MM.1S (cell line): ENCODE results near the gene RPL7A.
"Not testable (repeated sequence)": the region's sequence is repeated elsewhere in the genome, so short reads cannot be mapped to it uniquely, and the experiment has no call there.

Experiments
- DNase-seq: peaks from one replicate; pipeline ENCODE4 v3.0.0-alpha.2; 2015
- H2AFZ ChIP-seq: fragments of 300-600 bp; sonication (generic); 2 replicates; pipeline ENCODE4 v1.6.0; 2016; ENCODE audit warnings: antibody characterized with exemption, low read length
- H3F3A ChIP-seq: fragments of 300-600 bp; sonication (generic); 2 replicates; pipeline ENCODE4 v1.6.1; 2016; ENCODE audit warnings: mild to moderate bottlenecking, antibody characterized with exemption, low read length, moderate library complexity, mixed read lengths; ENCODE audit not compliant: insufficient read depth
- H3K27ac ChIP-seq: fragments of 300-600 bp; sonication (generic); 2 replicates; pipeline ENCODE4 v1.5.1; 2016; ENCODE audit warnings: mild to moderate bottlenecking, low read length
- H3K27me3 ChIP-seq: fragments of 300-600 bp; sonication (generic); replicated peaks from 2 replicates; pipeline ENCODE4 v1.6.0; 2016; ENCODE audit warnings: low read length; ENCODE audit not compliant: insufficient read depth
- H3K36me3 ChIP-seq: fragments of 300-600 bp; sonication (generic); replicated peaks from 2 replicates; pipeline ENCODE4 v1.6.1; 2016; ENCODE audit warnings: mild to moderate bottlenecking, low read length, mixed read lengths; ENCODE audit not compliant: insufficient read depth
- H3K4me1 ChIP-seq: fragments of 300-600 bp; sonication (generic); 2 replicates; pipeline ENCODE4 v1.6.1; 2016; ENCODE audit warnings: low read length, mixed read lengths
- H3K4me2 ChIP-seq: fragments of 300-600 bp; sonication (generic); 2 replicates; pipeline ENCODE4 v1.6.0; 2016; ENCODE audit warnings: low read depth, low read length
- H3K4me3 ChIP-seq: fragments of 300-600 bp; sonication (generic); 2 replicates; pipeline ENCODE4 v1.5.1; 2016; ENCODE audit warnings: low read length, mixed read lengths
- H3K79me2 ChIP-seq: fragments of 300-600 bp; sonication (generic); 2 replicates; pipeline ENCODE4 v1.6.1; 2016; ENCODE audit warnings: mixed run types, low read length, mixed read lengths
- H3K9ac ChIP-seq: fragments of 300-600 bp; sonication (generic); 2 replicates; pipeline ENCODE4 v1.6.1; 2016; ENCODE audit warnings: low read length, mixed read lengths
- H3K9me2 ChIP-seq: fragments of 300-600 bp; sonication (generic); replicated peaks from 2 replicates; pipeline ENCODE4 v1.6.1; 2016; ENCODE audit warnings: mild to moderate bottlenecking, low read length, mixed read lengths; ENCODE audit not compliant: insufficient read depth
- H3K9me3 ChIP-seq: fragments of 300-600 bp; sonication (generic); replicated peaks from 2 replicates; pipeline ENCODE4 v1.6.1; 2016; ENCODE audit warnings: mild to moderate bottlenecking, low read length, mixed read lengths; ENCODE audit not compliant: insufficient read depth
- H4K20me1 ChIP-seq: fragments of 300-600 bp; sonication (generic); 2 replicates; pipeline ENCODE4 v1.6.1; 2016; ENCODE audit warnings: mild to moderate bottlenecking, low read length, moderate library complexity, mixed read lengths; ENCODE audit not compliant: insufficient read depth
- EZH2 ChIP-seq: fragments of 300-600 bp; sonication (generic); optimal IDR thresholded peaks from 2 replicates; pipeline ENCODE3; 2017; ENCODE audit warnings: low read depth, mild to moderate bottlenecking, antibody characterized with exemption, low read length, mixed read lengths
- EZH2phosphoT487 ChIP-seq: fragments of 300-600 bp; sonication (generic); IDR thresholded peaks from 2 replicates; pipeline ENCODE4 v1.6.1; 2018; ENCODE audit warnings: antibody characterized with exemption, low read length
- TF ChIP-seq, protein P1 (sequence below): fragments of 300-600 bp; sonication (generic); IDR thresholded peaks from 2 replicates; pipeline ENCODE4 v1.5.1; 2016; ENCODE audit warnings: antibody characterized with exemption, low read length, mixed read lengths

The RPL7A gene

DNA sequence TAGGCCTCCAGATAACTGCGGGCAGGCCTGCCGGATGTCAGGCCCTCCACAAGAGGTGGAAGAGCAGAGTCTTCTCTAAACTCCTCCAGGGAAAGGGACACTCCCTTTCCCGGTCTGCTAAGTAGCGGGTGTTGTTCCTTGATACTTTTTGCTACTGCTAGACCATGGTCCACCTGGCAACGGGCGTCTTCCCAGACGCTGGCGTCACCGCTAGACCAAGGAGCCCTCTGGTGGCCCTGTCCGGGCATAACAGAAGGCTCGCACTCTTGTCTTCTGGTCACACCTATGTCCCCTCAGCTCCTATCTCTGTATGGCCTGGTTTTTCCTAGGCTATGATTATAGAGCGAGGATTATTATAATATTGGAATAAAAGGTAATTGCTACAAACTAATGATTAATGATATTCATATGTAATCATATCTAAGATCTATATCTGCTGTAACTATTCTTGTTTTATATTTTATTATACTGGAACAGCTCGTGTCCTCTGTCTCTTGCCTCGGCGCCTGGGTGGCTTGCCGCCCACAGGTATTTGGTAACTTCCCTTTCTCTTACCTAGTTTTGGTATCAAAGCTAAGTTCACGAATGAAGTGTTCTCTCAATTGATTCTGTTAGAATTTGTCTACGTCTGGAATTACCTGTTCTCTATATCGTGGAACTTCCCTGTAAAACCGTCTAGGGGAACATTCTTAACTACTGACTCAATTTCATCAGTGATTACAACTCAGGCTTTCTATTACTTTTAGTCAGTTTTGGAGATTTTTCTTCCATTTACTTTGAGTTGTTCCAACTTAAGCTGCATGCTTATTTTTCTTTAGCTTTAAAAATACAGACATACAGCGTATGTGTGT lies 18.5 kb upstream of the RPL7A start:
- H3K4me3 ChIP-seq, H3K27ac ChIP-seq, DNase-seq, H3K9me2 ChIP-seq, H3K4me2 ChIP-seq, H3K9ac ChIP-seq, H2AFZ ChIP-seq, H4K20me1 ChIP-seq, H3K4me1 ChIP-seq, H3F3A ChIP-seq, H3K79me2 ChIP-seq, H3K9me3 ChIP-seq: not testable (repeated sequence)
- peaks cover 31% of the 10 kb centered on the region for H3K27me3 ChIP-seq
- TF ChIP-seq, protein P1, sequence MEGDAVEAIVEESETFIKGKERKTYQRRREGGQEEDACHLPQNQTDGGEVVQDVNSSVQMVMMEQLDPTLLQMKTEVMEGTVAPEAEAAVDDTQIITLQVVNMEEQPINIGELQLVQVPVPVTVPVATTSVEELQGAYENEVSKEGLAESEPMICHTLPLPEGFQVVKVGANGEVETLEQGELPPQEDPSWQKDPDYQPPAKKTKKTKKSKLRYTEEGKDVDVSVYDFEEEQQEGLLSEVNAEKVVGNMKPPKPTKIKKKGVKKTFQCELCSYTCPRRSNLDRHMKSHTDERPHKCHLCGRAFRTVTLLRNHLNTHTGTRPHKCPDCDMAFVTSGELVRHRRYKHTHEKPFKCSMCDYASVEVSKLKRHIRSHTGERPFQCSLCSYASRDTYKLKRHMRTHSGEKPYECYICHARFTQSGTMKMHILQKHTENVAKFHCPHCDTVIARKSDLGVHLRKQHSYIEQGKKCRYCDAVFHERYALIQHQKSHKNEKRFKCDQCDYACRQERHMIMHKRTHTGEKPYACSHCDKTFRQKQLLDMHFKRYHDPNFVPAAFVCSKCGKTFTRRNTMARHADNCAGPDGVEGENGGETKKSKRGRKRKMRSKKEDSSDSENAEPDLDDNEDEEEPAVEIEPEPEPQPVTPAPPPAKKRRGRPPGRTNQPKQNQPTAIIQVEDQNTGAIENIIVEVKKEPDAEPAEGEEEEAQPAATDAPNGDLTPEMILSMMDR, result peak; percentile 29
- peaks cover 13% of the 10 kb centered on the region for H3K36me3 ChIP-seq

DNA sequence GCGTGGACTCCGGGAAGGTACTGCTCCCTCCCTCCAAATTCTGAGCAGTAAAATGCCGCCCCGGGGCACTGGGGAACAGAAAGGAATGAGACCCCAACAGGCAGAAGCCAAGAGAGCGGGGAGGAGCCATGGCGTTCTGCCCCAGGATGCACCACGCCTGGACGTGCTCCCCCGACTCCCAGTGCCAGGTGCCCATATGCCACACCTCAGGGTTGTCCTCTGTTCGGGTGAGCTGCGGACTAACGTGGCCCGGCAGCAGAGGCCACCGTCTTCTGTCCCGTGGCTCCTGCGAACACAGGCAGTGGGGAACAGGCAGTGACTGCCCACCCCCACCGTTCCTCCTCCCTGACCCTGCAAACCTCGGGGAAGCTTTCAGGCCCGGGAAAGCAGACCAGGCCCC lies 16.8 kb upstream of the RPL7A start:
- H3K27ac ChIP-seq, result no peak overlapping the region
- no peak overlapping the region for H3K4me3 ChIP-seq
- no peak for DNase-seq
- no peak overlapping the region for H3K4me2 ChIP-seq
- H3K4me1 ChIP-seq, result 0 out of 2 replicates have a peak, but pooled peaks cover 4% of the 10 kb centered on the region
- peaks cover 13% of the 10 kb centered on the region for H3K36me3 ChIP-seq
- no peak for TF ChIP-seq EZH2phosphoT487
- TF ChIP-seq, protein P1, result no peak
- no peak for TF ChIP-seq EZH2
- H3K79me2 ChIP-seq, result peaks cover 19% of the 10 kb centered on the region
- H4K20me1 ChIP-seq, result no peaks in the 10 kb centered on the region
- 0 out of 2 replicates have a peak, but pooled peaks cover 4% of the 10 kb centered on the region for H3F3A ChIP-seq
- no peaks in the 10 kb centered on the region for H3K9me2 ChIP-seq
- no peak overlapping the region for H3K9ac ChIP-seq
- no peaks in the 10 kb centered on the region for H3K9me3 ChIP-seq
- no peak overlapping the region for H2AFZ ChIP-seq
- H3K27me3 ChIP-seq, result peaks cover 14% of the 10 kb centered on the region

DNA sequence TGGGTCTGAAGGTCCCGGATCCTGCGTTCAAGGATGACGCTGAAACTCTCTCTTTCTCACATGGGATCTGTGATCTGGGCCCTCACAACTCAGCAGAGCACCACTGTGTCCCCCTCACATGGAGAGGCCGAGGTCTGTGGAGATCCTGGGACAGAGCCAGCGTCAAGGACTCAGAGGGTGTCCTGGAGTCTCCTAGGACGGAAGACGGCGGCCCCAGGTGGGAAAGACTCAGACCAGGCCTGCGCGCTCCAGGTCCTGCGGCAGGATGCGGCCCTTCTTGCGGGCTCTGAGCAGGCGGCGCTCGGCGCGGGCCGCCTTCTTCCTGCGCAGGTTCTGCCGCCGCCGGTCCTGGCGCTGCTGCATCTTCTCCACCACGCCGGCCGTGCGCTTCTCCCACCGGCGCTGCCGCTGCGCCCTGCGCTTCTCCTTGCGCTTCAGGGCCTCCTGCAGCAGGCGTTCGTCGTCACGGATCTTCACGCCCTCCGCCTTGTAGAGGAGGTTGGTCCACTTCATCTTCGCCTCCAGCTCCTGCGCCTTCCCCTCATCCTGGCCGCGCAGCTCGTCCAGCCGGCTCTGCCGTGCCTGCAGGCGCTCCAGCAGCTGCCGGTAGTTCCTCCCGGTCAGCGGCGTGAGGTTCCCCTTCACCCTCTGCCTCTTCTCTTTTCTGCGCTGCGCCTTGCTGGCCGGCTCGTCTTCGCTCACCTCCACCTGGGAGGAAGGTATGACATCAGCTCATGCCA lies 16.2 kb upstream of the RPL7A start:
- TF ChIP-seq, protein P1, result no peak
- TF ChIP-seq EZH2, result no peak
- TF ChIP-seq EZH2phosphoT487, result no peak
- Histone ChIP-seq H3K79me2 (peaks cover 19% of the 10 kb centered on the region), H3K9me2 (no peaks in the 10 kb centered on the region), H3K36me3 (peaks cover 13% of the 10 kb centered on the region), H3K9ac (no peak overlapping the region), H3K4me3 (no peak overlapping the region), H2AFZ (no peak overlapping the region), H4K20me1 (no peaks in the 10 kb centered on the region), H3F3A (0 out of 2 replicates have a peak, but pooled peaks cover 4% of the 10 kb centered on the region), H3K27ac (no peak overlapping the region), H3K27me3 (peaks cover 11% of the 10 kb centered on the region), H3K4me2 (no peak overlapping the region), H3K9me3 (no peaks in the 10 kb centered on the region), H3K4me1 (0 out of 2 replicates have a peak, but pooled peaks cover 4% of the 10 kb centered on the region)
- DNase-seq, result no peak
